Activated CD8-positive, alpha-beta memory T cell treated with anti-CD3 and anti-CD28 coated beads, Interleukin-2, amount 50 U/mL, for 24 hours (primary cell): Measurements from ENCODE around the gene ELFN2.
"Not testable (repeated sequence)": the region's sequence is repeated elsewhere in the genome, so short reads cannot be mapped to it uniquely, and the experiment has no call there.

Source experiments
- DNase-seq: peaks from one replicate; pipeline ENCODE4 v3.0.0-alpha.2; 2020; ENCODE audit errors: extremely low read depth

The ELFN2 gene

GRCh38 chr22:37427135-37427710 is at the start of gene ELFN2:
Gene ELFN2 (minus strand): TSS chr22:37427479. CDS start chr22:37375534, 51,945 bp downstream.
- DNase-seq: no peak

GRCh38 chr22:37476389-37477329 is 49.4 kb upstream of the ELFN2 start:
- no peak for DNase-seq

- DNase-seq: no peak
Measured at GRCh38 chr22:37474447-37475090, 47.3 kb upstream of the ELFN2 start.

- no peak for DNase-seq
Measured at GRCh38 chr22:37473437-37473946, 46.2 kb upstream of the ELFN2 start.

- DNase-seq: no peak
Measured at GRCh38 chr22:37472418-37473006, 45.2 kb upstream of the ELFN2 start.

GRCh38 chr22:37471727-37472417 is 44.6 kb upstream of the ELFN2 start:
- no peak for DNase-seq

- DNase-seq: no peak
Measured at GRCh38 chr22:37470087-37470445, 42.8 kb upstream of the ELFN2 start.

GRCh38 chr22:37469416-37470086 is 42.3 kb upstream of the ELFN2 start:
- no peak for DNase-seq

- DNase-seq: not testable (repeated sequence)
Measured at GRCh38 chr22:37468201-37468695, 41.0 kb upstream of the ELFN2 start.

- DNase-seq: no peak
Measured at GRCh38 chr22:37467391-37467955, 40.2 kb upstream of the ELFN2 start.

GRCh38 chr22:37464181-37464580 is 36.9 kb upstream of the ELFN2 start:
- no peak for DNase-seq

GRCh38 chr22:37462983-37463382 is 35.7 kb upstream of the ELFN2 start:
- DNase-seq: no peak

GRCh38 chr22:37462436-37462835 is 35.2 kb upstream of the ELFN2 start:
- DNase-seq: no peak

GRCh38 chr22:37461961-37462360 is 34.7 kb upstream of the ELFN2 start:
- no peak for DNase-seq

GRCh38 chr22:37460684-37461083 is 33.4 kb upstream of the ELFN2 start:
- no peak for DNase-seq

GRCh38 chr22:37459206-37459605 is 31.9 kb upstream of the ELFN2 start:
- no peak for DNase-seq

- peak; percentile 60 for DNase-seq
Measured at GRCh38 chr22:37457093-37457893, 30.0 kb upstream of the ELFN2 start.

- DNase-seq: no peak
Measured at GRCh38 chr22:37456346-37456745, 29.1 kb upstream of the ELFN2 start.

- DNase-seq: no peak
Measured at GRCh38 chr22:37455896-37456295, 28.6 kb upstream of the ELFN2 start.
